GM23338 (cell line): ENCODE data around the gene MGAT4B. TPM values are rescaled to one million over a fixed set of nuclear protein-coding genes. Genes with fewer than 3 reads are reported as not detected.

Source experiments
- EZH2phosphoT487 ChIP-seq: fragments of 200-600 bp; sonication (generic); IDR thresholded peaks from one replicate; pipeline ENCODE4 v1.8.1; 2018; ENCODE audit warnings: antibody characterized with exemption; ENCODE audit not compliant: unreplicated experiment
- JUNB ChIP-seq: IDR thresholded peaks from one replicate; pipeline ENCODE4 v1.6.1; 2016; ENCODE audit warnings: antibody characterized with exemption; ENCODE audit not compliant: unreplicated experiment
- STAT1 ChIP-seq: IDR thresholded peaks from one replicate; pipeline ENCODE4 v1.6.1; 2016; ENCODE audit warnings: antibody characterized with exemption; ENCODE audit not compliant: unreplicated experiment
- ZNF331 ChIP-seq: fragments of 250-450 bp; sonication (Bioruptor Pico); IDR thresholded peaks from 2 replicates; pipeline ENCODE4 v1.5.0; 2020; ENCODE audit warnings: low read depth, mild to moderate bottlenecking, moderate library complexity
- ZNF462 ChIP-seq: fragments of 250-450 bp; sonication (Bioruptor Pico); IDR thresholded peaks from 2 replicates; pipeline ENCODE4 v1.5.0; 2020; ENCODE audit warnings: mild to moderate bottlenecking, moderate library complexity
- polyA plus RNA-seq: library from polyadenylated mRNA; unstranded; fragments of >200 nt; fragmentation: Nextera tagmentation; extraction: Ambion mirVana; gene quantifications from 2 replicates; pipeline ENCODE4 v1.2.1, GENCODE V29; 2016
- total RNA-seq: library from RNA; depleted of rRNA; stranded (reverse); fragments of >200 nt; shearing (Covaris generic); gene quantifications from 2 replicates; pipeline ENCODE4 v1.2.3, GENCODE V29; 2014
- TF ChIP-seq, protein P1 (sequence below): IDR thresholded peaks from one replicate; pipeline ENCODE4 v1.6.1; 2018; ENCODE audit warnings: antibody characterized with exemption; ENCODE audit not compliant: unreplicated experiment

Gene MGAT4B
- total and polyA plus RNA-seq, 2 experiments from 2014 or later = 32.3 to 101 TPM

- TF ChIP-seq ZNF462 (CRISPR knock-in tag) (no peak), ZNF331 (CRISPR knock-in tag) (no peak), STAT1 (no peak), JUNB (no peak), EZH2phosphoT487 (no peak)
- TF ChIP-seq, protein P1, sequence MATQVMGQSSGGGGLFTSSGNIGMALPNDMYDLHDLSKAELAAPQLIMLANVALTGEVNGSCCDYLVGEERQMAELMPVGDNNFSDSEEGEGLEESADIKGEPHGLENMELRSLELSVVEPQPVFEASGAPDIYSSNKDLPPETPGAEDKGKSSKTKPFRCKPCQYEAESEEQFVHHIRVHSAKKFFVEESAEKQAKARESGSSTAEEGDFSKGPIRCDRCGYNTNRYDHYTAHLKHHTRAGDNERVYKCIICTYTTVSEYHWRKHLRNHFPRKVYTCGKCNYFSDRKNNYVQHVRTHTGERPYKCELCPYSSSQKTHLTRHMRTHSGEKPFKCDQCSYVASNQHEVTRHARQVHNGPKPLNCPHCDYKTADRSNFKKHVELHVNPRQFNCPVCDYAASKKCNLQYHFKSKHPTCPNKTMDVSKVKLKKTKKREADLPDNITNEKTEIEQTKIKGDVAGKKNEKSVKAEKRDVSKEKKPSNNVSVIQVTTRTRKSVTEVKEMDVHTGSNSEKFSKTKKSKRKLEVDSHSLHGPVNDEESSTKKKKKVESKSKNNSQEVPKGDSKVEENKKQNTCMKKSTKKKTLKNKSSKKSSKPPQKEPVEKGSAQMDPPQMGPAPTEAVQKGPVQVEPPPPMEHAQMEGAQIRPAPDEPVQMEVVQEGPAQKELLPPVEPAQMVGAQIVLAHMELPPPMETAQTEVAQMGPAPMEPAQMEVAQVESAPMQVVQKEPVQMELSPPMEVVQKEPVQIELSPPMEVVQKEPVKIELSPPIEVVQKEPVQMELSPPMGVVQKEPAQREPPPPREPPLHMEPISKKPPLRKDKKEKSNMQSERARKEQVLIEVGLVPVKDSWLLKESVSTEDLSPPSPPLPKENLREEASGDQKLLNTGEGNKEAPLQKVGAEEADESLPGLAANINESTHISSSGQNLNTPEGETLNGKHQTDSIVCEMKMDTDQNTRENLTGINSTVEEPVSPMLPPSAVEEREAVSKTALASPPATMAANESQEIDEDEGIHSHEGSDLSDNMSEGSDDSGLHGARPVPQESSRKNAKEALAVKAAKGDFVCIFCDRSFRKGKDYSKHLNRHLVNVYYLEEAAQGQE = no peak
Observed at GRCh38 chr5:179766726-179767455, 39.8 kb downstream of the MGAT4B start (continued).
